Erythroblast (primary cell): ENCODE data around the gene RAB15.

Experiments used
- DNase-seq, 2 experiments: peaks; one replicate each; lab custom pipeline; 2025; lab: John Stamatoyannopoulos, UW
- GATA1 ChIP-seq: IDR thresholded peaks from 2 replicates; pipeline ENCODE4 v1.6.1; 2011; ENCODE audit warnings: low read depth, mild to moderate bottlenecking, control low read depth, low read length, moderate library complexity
- POLR2A ChIP-seq: IDR thresholded peaks from 2 replicates; pipeline ENCODE4 v1.6.1; 2011; ENCODE audit warnings: mild to moderate bottlenecking, low read length

RAB15 gene

GRCh38 chr14:64998455-64998931 lies 26.4 kb upstream of the RAB15 start:
- TF ChIP-seq GATA1 (no peak), POLR2A (no peak)
- peak; percentile 27 to 56 for DNase-seq

- no peak for DNase-seq
- no peak for TF ChIP-seq POLR2A
- no peak for TF ChIP-seq GATA1
These were observed 25.1 kb upstream of the RAB15 start for GRCh38 chr14:64997108-64997794.

GRCh38 chr14:64995291-64995690 lies 23.2 kb upstream of the RAB15 start:
- no peak for DNase-seq
- TF ChIP-seq POLR2A: no peak
- TF ChIP-seq GATA1: no peak

GRCh38 chr14:64994540-64994939 lies 22.4 kb upstream of the RAB15 start:
- TF ChIP-seq POLR2A: no peak
- TF ChIP-seq GATA1: no peak
- DNase-seq: no peak

DNA sequence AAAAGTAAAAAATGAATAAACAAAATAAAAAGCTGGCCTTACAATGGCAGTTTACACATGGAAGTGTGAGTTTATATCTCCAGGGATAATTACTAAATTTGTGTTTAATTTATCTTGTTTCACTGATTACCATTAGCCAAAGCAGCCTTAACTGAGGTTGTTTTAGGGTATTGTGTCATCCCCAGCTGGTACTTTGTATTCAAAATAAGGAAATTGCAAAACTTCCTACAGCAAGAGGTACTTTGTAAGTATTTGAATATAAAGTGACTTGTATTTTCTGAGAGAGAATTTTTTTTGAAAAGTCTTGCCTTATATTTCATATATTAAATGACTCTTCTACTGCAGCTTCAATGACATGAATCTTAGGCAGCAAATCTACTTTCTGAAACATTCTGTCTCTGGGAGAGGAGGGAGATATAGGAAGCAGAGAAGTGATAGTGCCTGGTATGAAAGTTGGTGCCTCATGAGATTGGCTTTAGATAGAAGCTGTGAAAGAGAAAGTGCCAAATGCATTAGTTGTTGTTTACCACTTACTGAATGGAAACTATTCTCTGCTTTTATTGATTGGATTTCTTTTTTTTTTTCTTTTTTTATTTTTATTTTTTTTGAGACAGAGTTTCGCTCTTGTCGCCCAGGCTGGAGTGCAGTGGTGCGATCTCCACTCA lies 21.3 kb upstream of the RAB15 start:
- DNase-seq: no peak

GRCh38 chr14:64992328-64992885 lies 20.3 kb upstream of the RAB15 start:
- no peak for TF ChIP-seq GATA1
- no peak for TF ChIP-seq POLR2A
- DNase-seq: no peak

More for the DNA sequence above, 21.3 kb upstream of the RAB15 start:
- TF ChIP-seq POLR2A (no peak), GATA1 (no peak)

GRCh38 chr14:64990939-64991338 lies 18.8 kb upstream of the RAB15 start:
- TF ChIP-seq GATA1: no peak
- TF ChIP-seq POLR2A: no peak

DNA sequence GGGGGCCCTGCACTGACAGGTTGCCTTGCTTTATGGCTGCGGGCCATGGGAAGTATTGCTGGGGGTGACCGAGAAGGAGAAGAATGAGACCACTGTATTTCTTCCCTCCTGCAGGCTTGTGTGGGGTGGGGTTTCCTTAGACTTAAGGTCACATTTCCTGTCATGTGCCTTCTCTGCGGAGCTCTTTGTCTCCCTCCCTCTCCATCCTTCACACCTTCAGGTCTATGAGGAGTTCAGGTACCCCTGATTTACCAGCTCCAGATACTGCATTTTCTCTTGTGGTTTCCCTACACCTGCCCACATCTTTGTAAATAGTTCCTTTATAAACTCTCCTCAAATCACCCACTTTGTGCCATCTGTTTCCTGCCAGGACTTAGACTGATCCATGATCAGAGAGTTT lies 18.2 kb upstream of the RAB15 start:
- no peak for TF ChIP-seq GATA1
- TF ChIP-seq POLR2A: no peak
- DNase-seq: no peak

More at GRCh38 chr14:64990939-64991338, 18.8 kb upstream of the RAB15 start:
- peak in 1 of 2 experiments; percentile 50 for DNase-seq

- DNase-seq: no peak
- TF ChIP-seq POLR2A (no peak), GATA1 (no peak)
These were observed 15.3 kb upstream of the RAB15 start for GRCh38 chr14:64987438-64987767.

GRCh38 chr14:64986648-64987437 lies 14.7 kb upstream of the RAB15 start, which contains the start of gene FNTB:
TSS of gene FNTB (plus strand) at chr14:64986895. CDS start at chr14:64986954, 59 bp downstream.
- TF ChIP-seq POLR2A: peak; percentile 77
- no peak for TF ChIP-seq GATA1
- DNase-seq: peak; percentile 97 to 98

- peak; percentile 63 to 70 for DNase-seq
- no peak for TF ChIP-seq POLR2A
- TF ChIP-seq GATA1: no peak
These were observed 11.5 kb upstream of the RAB15 start for GRCh38 chr14:64983439-64984310.

DNA sequence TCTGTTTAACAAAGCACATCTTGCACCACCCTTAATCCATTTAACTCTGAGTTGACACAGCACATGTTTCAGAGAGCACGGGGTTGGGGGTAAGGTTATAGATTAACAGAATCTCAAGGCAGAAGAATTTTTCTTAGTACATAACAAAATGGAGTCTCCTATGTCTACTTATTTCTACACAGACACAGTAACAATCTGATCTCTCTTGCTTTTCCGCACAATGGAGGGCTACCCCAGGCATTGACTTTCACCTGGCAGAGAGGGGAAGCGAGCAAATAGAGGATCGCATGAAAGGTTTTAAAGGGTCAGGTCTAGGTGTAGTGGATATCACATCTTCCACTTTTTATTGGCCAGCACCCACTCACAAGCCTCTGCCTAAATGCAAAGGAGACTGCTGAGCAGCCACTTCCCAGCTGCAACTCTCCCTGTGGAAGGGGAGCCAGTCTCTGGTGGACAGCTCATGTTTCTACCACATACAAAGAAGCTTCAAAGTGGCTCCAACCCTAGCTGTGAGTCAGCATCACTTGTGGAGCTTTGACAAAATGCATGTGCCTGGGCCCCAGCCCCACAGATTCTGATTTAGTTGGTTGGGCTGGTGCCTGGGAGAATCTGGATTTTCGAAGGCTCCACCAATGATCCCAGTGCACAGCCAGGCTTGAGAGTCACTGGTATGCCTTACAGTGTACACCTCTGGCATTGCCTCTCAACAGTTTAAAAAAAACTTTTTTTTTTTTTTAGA lies 7.4 kb upstream of the RAB15 start:
- DNase-seq: no peak
- TF ChIP-seq GATA1: no peak
- no peak for TF ChIP-seq POLR2A
